MM.1S (cell line): Measurements from ENCODE around the gene AGPAT3.

Experiments used
- DNase-seq: peaks from one replicate; pipeline ENCODE4 v3.0.0-alpha.2; 2015
- H2AFZ ChIP-seq: fragments of 300-600 bp; sonication (generic); 2 replicates; pipeline ENCODE4 v1.6.0; 2016; ENCODE audit warnings: antibody characterized with exemption, low read length
- H3F3A ChIP-seq: fragments of 300-600 bp; sonication (generic); 2 replicates; pipeline ENCODE4 v1.6.1; 2016; ENCODE audit warnings: mild to moderate bottlenecking, antibody characterized with exemption, low read length, moderate library complexity, mixed read lengths; ENCODE audit not compliant: insufficient read depth
- H3K27ac ChIP-seq: fragments of 300-600 bp; sonication (generic); 2 replicates; pipeline ENCODE4 v1.5.1; 2016; ENCODE audit warnings: mild to moderate bottlenecking, low read length
- H3K27me3 ChIP-seq: fragments of 300-600 bp; sonication (generic); replicated peaks from 2 replicates; pipeline ENCODE4 v1.6.0; 2016; ENCODE audit warnings: low read length; ENCODE audit not compliant: insufficient read depth
- H3K36me3 ChIP-seq: fragments of 300-600 bp; sonication (generic); replicated peaks from 2 replicates; pipeline ENCODE4 v1.6.1; 2016; ENCODE audit warnings: mild to moderate bottlenecking, low read length, mixed read lengths; ENCODE audit not compliant: insufficient read depth
- H3K4me1 ChIP-seq: fragments of 300-600 bp; sonication (generic); 2 replicates; pipeline ENCODE4 v1.6.1; 2016; ENCODE audit warnings: low read length, mixed read lengths
- H3K4me2 ChIP-seq: fragments of 300-600 bp; sonication (generic); 2 replicates; pipeline ENCODE4 v1.6.0; 2016; ENCODE audit warnings: low read depth, low read length
- H3K4me3 ChIP-seq: fragments of 300-600 bp; sonication (generic); 2 replicates; pipeline ENCODE4 v1.5.1; 2016; ENCODE audit warnings: low read length, mixed read lengths
- H3K79me2 ChIP-seq: fragments of 300-600 bp; sonication (generic); 2 replicates; pipeline ENCODE4 v1.6.1; 2016; ENCODE audit warnings: mixed run types, low read length, mixed read lengths
- H3K9ac ChIP-seq: fragments of 300-600 bp; sonication (generic); 2 replicates; pipeline ENCODE4 v1.6.1; 2016; ENCODE audit warnings: low read length, mixed read lengths
- H3K9me2 ChIP-seq: fragments of 300-600 bp; sonication (generic); replicated peaks from 2 replicates; pipeline ENCODE4 v1.6.1; 2016; ENCODE audit warnings: mild to moderate bottlenecking, low read length, mixed read lengths; ENCODE audit not compliant: insufficient read depth
- H3K9me3 ChIP-seq: fragments of 300-600 bp; sonication (generic); replicated peaks from 2 replicates; pipeline ENCODE4 v1.6.1; 2016; ENCODE audit warnings: mild to moderate bottlenecking, low read length, mixed read lengths; ENCODE audit not compliant: insufficient read depth
- H4K20me1 ChIP-seq: fragments of 300-600 bp; sonication (generic); 2 replicates; pipeline ENCODE4 v1.6.1; 2016; ENCODE audit warnings: mild to moderate bottlenecking, low read length, moderate library complexity, mixed read lengths; ENCODE audit not compliant: insufficient read depth
- EZH2 ChIP-seq: fragments of 300-600 bp; sonication (generic); optimal IDR thresholded peaks from 2 replicates; pipeline ENCODE3; 2017; ENCODE audit warnings: low read depth, mild to moderate bottlenecking, antibody characterized with exemption, low read length, mixed read lengths
- EZH2phosphoT487 ChIP-seq: fragments of 300-600 bp; sonication (generic); IDR thresholded peaks from 2 replicates; pipeline ENCODE4 v1.6.1; 2018; ENCODE audit warnings: antibody characterized with exemption, low read length
- TF ChIP-seq, protein P1 (sequence below): fragments of 300-600 bp; sonication (generic); IDR thresholded peaks from 2 replicates; pipeline ENCODE4 v1.5.1; 2016; ENCODE audit warnings: antibody characterized with exemption, low read length, mixed read lengths

The AGPAT3 gene

DNA sequence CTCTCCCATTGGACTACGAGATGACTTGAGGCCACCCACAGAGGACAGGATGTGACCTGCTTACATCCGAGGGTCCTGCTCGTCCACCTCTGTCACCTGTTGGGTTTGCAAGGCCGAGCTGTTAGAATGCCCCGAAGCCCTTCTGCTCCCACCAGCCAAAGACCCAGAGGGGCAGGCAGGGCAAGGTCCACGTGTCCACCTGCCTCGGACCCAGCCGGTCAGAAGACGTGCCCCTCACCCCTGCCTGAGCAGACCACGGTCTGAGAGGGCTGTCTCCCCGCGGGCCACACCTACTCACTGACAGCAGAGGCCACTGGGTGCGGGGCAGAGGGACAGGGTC is 116.8 kb downstream of the AGPAT3 start:
- H3K36me3 ChIP-seq = no peaks in the 10 kb centered on the region
- H3K27me3 ChIP-seq = no peaks in the 10 kb centered on the region
- TF ChIP-seq EZH2phosphoT487 (no peak), EZH2 (no peak)
- TF ChIP-seq, protein P1, sequence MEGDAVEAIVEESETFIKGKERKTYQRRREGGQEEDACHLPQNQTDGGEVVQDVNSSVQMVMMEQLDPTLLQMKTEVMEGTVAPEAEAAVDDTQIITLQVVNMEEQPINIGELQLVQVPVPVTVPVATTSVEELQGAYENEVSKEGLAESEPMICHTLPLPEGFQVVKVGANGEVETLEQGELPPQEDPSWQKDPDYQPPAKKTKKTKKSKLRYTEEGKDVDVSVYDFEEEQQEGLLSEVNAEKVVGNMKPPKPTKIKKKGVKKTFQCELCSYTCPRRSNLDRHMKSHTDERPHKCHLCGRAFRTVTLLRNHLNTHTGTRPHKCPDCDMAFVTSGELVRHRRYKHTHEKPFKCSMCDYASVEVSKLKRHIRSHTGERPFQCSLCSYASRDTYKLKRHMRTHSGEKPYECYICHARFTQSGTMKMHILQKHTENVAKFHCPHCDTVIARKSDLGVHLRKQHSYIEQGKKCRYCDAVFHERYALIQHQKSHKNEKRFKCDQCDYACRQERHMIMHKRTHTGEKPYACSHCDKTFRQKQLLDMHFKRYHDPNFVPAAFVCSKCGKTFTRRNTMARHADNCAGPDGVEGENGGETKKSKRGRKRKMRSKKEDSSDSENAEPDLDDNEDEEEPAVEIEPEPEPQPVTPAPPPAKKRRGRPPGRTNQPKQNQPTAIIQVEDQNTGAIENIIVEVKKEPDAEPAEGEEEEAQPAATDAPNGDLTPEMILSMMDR = no peak
- H3K4me3 ChIP-seq = no peak overlapping the region
- H3K9me3 ChIP-seq = no peaks in the 10 kb centered on the region
- no peak overlapping the region for H3K27ac ChIP-seq
- no peak overlapping the region for H3K4me2 ChIP-seq
- H4K20me1 ChIP-seq = no peaks in the 10 kb centered on the region
- H3K9me2 ChIP-seq = no peaks in the 10 kb centered on the region
- no peak for DNase-seq
- no peak overlapping the region for H2AFZ ChIP-seq
- no peaks in the 10 kb centered on the region for H3K4me1 ChIP-seq
- H3F3A ChIP-seq = no peaks in the 10 kb centered on the region
- no peak overlapping the region for H3K9ac ChIP-seq
- H3K79me2 ChIP-seq = no peaks in the 10 kb centered on the region

GRCh38 chr21:43982489-43983078 is 117.6 kb downstream of the AGPAT3 start:
- Histone ChIP-seq H3F3A (peaks cover 4% of the 10 kb centered on the region), H3K79me2 (no peaks in the 10 kb centered on the region), H3K9me2 (no peaks in the 10 kb centered on the region), H2AFZ (no peak overlapping the region), H3K9me3 (no peaks in the 10 kb centered on the region), H4K20me1 (no peaks in the 10 kb centered on the region), H3K4me2 (no peak overlapping the region), H3K27ac (no peak overlapping the region), H3K9ac (no peak overlapping the region), H3K4me3 (no peak overlapping the region), H3K27me3 (no peaks in the 10 kb centered on the region), H3K4me1 (no peaks in the 10 kb centered on the region), H3K36me3 (no peaks in the 10 kb centered on the region)
- TF ChIP-seq EZH2 (no peak), EZH2phosphoT487 (no peak)
- TF ChIP-seq, protein P1 = no peak
- no peak for DNase-seq

DNA sequence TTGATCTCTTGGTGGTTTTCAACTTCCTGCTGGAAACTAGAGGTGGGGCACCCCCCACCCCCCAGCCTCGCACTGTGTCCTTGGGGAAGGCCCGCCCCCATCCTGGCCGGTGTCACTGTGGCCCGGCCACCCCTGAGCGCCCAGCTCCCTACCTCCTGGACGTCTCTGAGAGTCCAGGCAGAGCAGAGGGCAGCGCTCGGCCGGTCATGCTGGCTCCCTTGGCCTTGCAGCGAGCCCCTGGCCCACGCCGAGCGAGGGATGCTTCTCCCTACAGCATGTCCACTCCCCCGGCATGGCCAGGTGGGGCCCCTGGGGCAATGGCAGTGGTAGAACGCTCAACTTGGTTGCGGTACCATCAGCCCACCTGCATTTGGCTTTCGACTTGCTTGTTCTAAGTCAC is 118.4 kb downstream of the AGPAT3 start:
- no peaks in the 10 kb centered on the region for H3K36me3 ChIP-seq
- H3F3A ChIP-seq = peaks cover 5% of the 10 kb centered on the region
- no peaks in the 10 kb centered on the region for H4K20me1 ChIP-seq
- no peak overlapping the region for H3K4me2 ChIP-seq
- TF ChIP-seq, protein P1 = no peak
- TF ChIP-seq EZH2phosphoT487 (no peak), EZH2 (no peak)
- DNase-seq = no peak
- no peak overlapping the region for H2AFZ ChIP-seq
- no peaks in the 10 kb centered on the region for H3K9me2 ChIP-seq
- H3K4me3 ChIP-seq = no peak overlapping the region
- no peaks in the 10 kb centered on the region for H3K4me1 ChIP-seq
- no peaks in the 10 kb centered on the region for H3K27me3 ChIP-seq
- H3K9ac ChIP-seq = no peak overlapping the region
- no peak overlapping the region for H3K27ac ChIP-seq
- H3K9me3 ChIP-seq = no peaks in the 10 kb centered on the region
- H3K79me2 ChIP-seq = no peaks in the 10 kb centered on the region
